ENCODE measurements around the gene USP2.

GRCh38 chr11:119335655-119336543, 45.6 kb downstream of the USP2 start:
- TF ChIP-seq CTCF (IDR thresholded peaks at IDR 0.05; ENCODE audit: insufficient read depth, low read length, poor library complexity, severe bottlenecking) (no peak), EZH2phosphoT487 (conservative IDR thresholded peaks at IDR 0.05; ENCODE audit: low read length) (no peak)
